K562 (cell line): Measurements from ENCODE around the gene ZNF701. TPM values are rescaled to one million over a fixed set of nuclear protein-coding genes. Genes with fewer than 3 reads are reported as not detected.

Experiments used
- ATAC-seq: fragments of 200-7000 bp; cut with Tn5 transposase; 3 replicates; pipeline ENCODE4 v1.9.1; 2020; ENCODE audit warnings: moderate library complexity
- BruUV-seq: library from RNA; stranded (reverse); fragments of 400-500 nt; replicated peaks from 2 replicates; lab custom pipeline; 2021; lab: Mats Ljungman, UMichigan
- CTCF ChIA-PET: fragments of 300-600 bp; formaldehyde crosslinking; extraction: SDS; loops from one replicate; lab custom pipeline; 2021; ENCODE audit warnings: low intra/inter-chr PET ratio; lab: Yijun Ruan, JAX
- POLR2A ChIA-PET: fragments of 300-600, 350-650 bp; sonication (Branson Sonifier 250); formaldehyde crosslinking; extraction: SDS; loops from one replicate; lab custom pipeline; 2021; ENCODE audit warnings: antibody characterized with exemption, inconsistent platforms; lab: Yijun Ruan, JAX
- DNase-seq, 4 experiments: peaks; one replicate each; pipeline versions ENCODE4 v3.0.0 to v3.0.0-alpha.2; 2011 to 2018; ENCODE audit warnings: low spot score in 3 of 4, mixed read lengths in 3 of 4; ENCODE audit errors: extremely low read depth in 1 of 4
- FAIRE-seq: peaks from 2 replicates; lab custom pipeline; 2011; peaks lifted over from hg19 to GRCh38; lab: Jason Lieb, UNC
- H2AFZ ChIP-seq: 2 replicates; pipeline ENCODE4 v1.6.0; 2011; ENCODE audit warnings: low read depth, low read length, control low read depth, inconsistent platforms
- H3K27ac ChIP-seq: fragments of 200-600 bp; 3 replicates; pipeline ENCODE4 v1.8.0; 2011; ENCODE audit warnings: low read depth, mild to moderate bottlenecking, control low read depth, inconsistent platforms, low read length, moderate library complexity, mixed read lengths; ENCODE audit errors: extremely low read depth
- H3K27me3 ChIP-seq, 2 experiments: fragments of 300-600 bp in 1 of 2; 2 replicates in 1 of 2; 3 replicates in 1 of 2; pipeline versions ENCODE4 v1.6.0 to v1.8.0; 2011; ENCODE audit warnings: inconsistent platforms in 2 of 2, low read length in 2 of 2, mild to moderate bottlenecking in 1 of 2, mixed read lengths in 1 of 2, moderate library complexity in 1 of 2; ENCODE audit not compliant: control insufficient read depth in 2 of 2, insufficient read depth in 2 of 2
- H3K36me3 ChIP-seq: fragments of 300-600 bp; 3 replicates; pipeline ENCODE4 v1.8.0; 2011; ENCODE audit warnings: mild to moderate bottlenecking, low read length, inconsistent platforms; ENCODE audit not compliant: control insufficient read depth, insufficient read depth
- H3K4me1 ChIP-seq, 2 experiments: fragments of 200-600 bp in 1 of 2; replicated peaks in 1 of 2; 2 replicates in 1 of 2; 3 replicates in 1 of 2; pipeline versions ENCODE4 v1.5.1 to v1.8.0; 2011; ENCODE audit warnings: inconsistent platforms in 2 of 2, low read length in 2 of 2, mild to moderate bottlenecking in 1 of 2, mixed read lengths in 1 of 2, moderate library complexity in 1 of 2; ENCODE audit not compliant: control insufficient read depth in 2 of 2, insufficient read depth in 2 of 2
- H3K4me2 ChIP-seq: 2 replicates; pipeline ENCODE4 v1.6.1; 2011; ENCODE audit warnings: low read length, control low read depth, inconsistent platforms, mixed read lengths; ENCODE audit not compliant: insufficient read depth
- H3K4me3 ChIP-seq: fragments of 200-600 bp; sonication (generic), shearing (Covaris generic); 2 replicates; pipeline ENCODE4 v1.5.1; 2016; ENCODE audit warnings: control low read depth, inconsistent platforms
- H3K79me2 ChIP-seq: fragments of 200-600 bp; 3 replicates; pipeline ENCODE4 v1.8.0; 2011; ENCODE audit warnings: low read length, inconsistent platforms; ENCODE audit not compliant: control insufficient read depth, insufficient read depth
- H3K9ac ChIP-seq, 2 experiments: 2 replicates each; pipeline versions ENCODE4 v1.6.0 to v1.6.1; 2011; ENCODE audit warnings: low read depth in 2 of 2, low read length in 2 of 2, control low read depth in 1 of 2, inconsistent platforms in 1 of 2, mild to moderate bottlenecking in 1 of 2, mixed read lengths in 1 of 2; ENCODE audit not compliant: insufficient read depth in 1 of 2
- H3K9me1 ChIP-seq: one replicate; pipeline ENCODE4 v1.6.0; 2011; ENCODE audit warnings: inconsistent platforms, mild to moderate bottlenecking, low read length, moderate library complexity; ENCODE audit not compliant: control insufficient read depth, insufficient read depth
- H3K9me3 ChIP-seq: replicated peaks from 2 replicates; pipeline ENCODE4 v1.5.1; 2011; ENCODE audit warnings: low read depth, low read length, inconsistent platforms; ENCODE audit not compliant: control insufficient read depth, insufficient read depth
- H4K20me1 ChIP-seq: replicated peaks from 2 replicates; pipeline ENCODE4 v1.6.1; 2011; ENCODE audit warnings: low read length, inconsistent platforms, mixed read lengths; ENCODE audit not compliant: control insufficient read depth, insufficient read depth
- CBX3 ChIP-seq, 2 experiments: IDR thresholded peaks; 1 replicate in 1 of 2; 2 replicates in 1 of 2; pipeline ENCODE4 v1.6.1; 2012; ENCODE audit warnings: inconsistent platforms in 2 of 2, low read length in 2 of 2, borderline replicate concordance in 1 of 2, control low read depth in 1 of 2
- CTBP1 ChIP-seq: fragments of 450-650 bp; IDR thresholded peaks from 2 replicates; pipeline ENCODE4 v1.6.1; 2016; ENCODE audit warnings: borderline replicate concordance
- E2F1 ChIP-seq: sonication (generic); formaldehyde crosslinking; IDR thresholded peaks from 2 replicates; pipeline ENCODE4 v1.8.1; 2023; ENCODE audit warnings: mild to moderate bottlenecking, missing genetic modification reagents, moderate library complexity
- FOSL1 ChIP-seq: fragments of 200-800 bp; sonication (Bioruptor generic); conservative IDR thresholded peaks from 2 replicates; pipeline ENCODE4 v1.6.1; 2016; ENCODE audit warnings: missing genetic modification characterization, missing compliant biosample characterization
- HINFP ChIP-seq: fragments of 450-650 bp; conservative IDR thresholded peaks from 2 replicates; pipeline ENCODE4 v1.6.1; 2016; ENCODE audit warnings: missing genetic modification characterization, low read depth, mild to moderate bottlenecking, control low read depth, missing compliant biosample characterization
- KLF13 ChIP-seq: fragments of 450-650 bp; IDR thresholded peaks from 2 replicates; pipeline ENCODE4 v1.6.1; 2016; ENCODE audit warnings: missing genetic modification characterization, low read depth, mild to moderate bottlenecking, missing compliant biosample characterization, moderate library complexity, borderline replicate concordance
- MLLT1 ChIP-seq, 2 experiments: fragments of 450-650 bp; IDR thresholded peaks; 2 replicates each; pipeline ENCODE4 v1.6.1; 2016
- MTF1 ChIP-seq: fragments of 250-450 bp; sonication (Bioruptor Pico); IDR thresholded peaks from 2 replicates; pipeline ENCODE4 v1.9.0; 2021; ENCODE audit warnings: moderate library complexity, mild to moderate bottlenecking, inconsistent platforms, borderline replicate concordance
- NCOA6 ChIP-seq: fragments of 450-650 bp; IDR thresholded peaks from 2 replicates; pipeline ENCODE4 v1.6.1; 2017; ENCODE audit warnings: mild to moderate bottlenecking
- POLR2B ChIP-seq: fragments of 450-650 bp; IDR thresholded peaks from 2 replicates; pipeline ENCODE4 v1.6.1; 2018; ENCODE audit warnings: low read depth; ENCODE audit not compliant: partially characterized antibody
- RFX7 ChIP-seq: fragments of 250-450 bp; sonication (Bioruptor Pico); IDR thresholded peaks from 2 replicates; pipeline ENCODE4 v1.5.1; 2021; ENCODE audit warnings: mild to moderate bottlenecking
- STAT5A ChIP-seq: IDR thresholded peaks from 2 replicates; pipeline ENCODE4 v1.6.1; 2012; ENCODE audit warnings: low read length, inconsistent platforms, borderline replicate concordance
- ZBTB17 ChIP-seq: fragments of 450-650 bp; formaldehyde crosslinking; IDR thresholded peaks from 2 replicates; pipeline ENCODE4 v1.4.0; 2020; ENCODE audit warnings: mild to moderate bottlenecking
- ZKSCAN1 ChIP-seq: fragments of 150-350 bp; IDR thresholded peaks from 2 replicates; pipeline ENCODE4 v1.6.1; 2016; ENCODE audit warnings: low read depth, low read length
- ZNF398 ChIP-seq: fragments of 250-450 bp; sonication (Bioruptor Pico); IDR thresholded peaks from 2 replicates; pipeline ENCODE4 v1.8.0; 2021; ENCODE audit warnings: moderate library complexity, mild to moderate bottlenecking, inconsistent platforms
- ZNF766 ChIP-seq: fragments of 200-800 bp; sonication (Bioruptor generic); conservative IDR thresholded peaks from 2 replicates; pipeline ENCODE4 v1.6.1; 2016; ENCODE audit warnings: missing genetic modification characterization, missing compliant biosample characterization
- WGBS: fragments of 100-300 bp; shearing (Covaris generic); methylation state at CpG from one replicate; pipeline ENCODE4 v1.1.6; 2016; ENCODE audit warnings: low coverage, mixed read lengths; ENCODE audit not compliant: insufficient coverage; ENCODE audit errors: missing lambda C conversion rate; 5-methylcytosine and 5-hydroxymethylcytosine counted together
- in situ Hi-C: fragments of 300-500 bp; cut with MboI; formaldehyde crosslinking; loops from 4 replicates; pipeline ENCODE4 v1.15.0; 2018; ENCODE audit warnings: inconsistent platforms, mixed read lengths
- intact Hi-C: fragments of 100-400 bp; cut with micrococcal nuclease; formaldehyde crosslinking; loops from 2 replicates; pipeline ENCODE4 v1.14.2; 2022
- polyA plus RNA-seq, 8 experiments: library from polyadenylated mRNA; depleted of rRNA in 4 of 8; stranded (reverse) in 5 of 8; unstranded in 3 of 8; fragments of >200 nt; fragmentation: Nextera tagmentation in 2 of 8; fragmentation: Illumina TruSeq in 1 of 8; extraction: Ambion mirVana in 2 of 8; extraction: Trizol in 1 of 8; gene quantifications; 2 replicates each; pipeline versions ENCODE4 v1.2.1 to v1.2.3, GENCODE V29; 2011 to 2014; ENCODE audit warnings: inconsistent platforms in 1 of 8, missing spikeins in 1 of 8
- total RNA-seq, 7 experiments: library from RNA; depleted of rRNA in 6 of 7; stranded (reverse); fragments of >200 nt in 6 of 7; fragmentation: Illumina TruSeq in 2 of 7; extraction: Trizol in 2 of 7; gene quantifications; 2 replicates each; pipeline versions ENCODE4 v1.2.1 to v1.2.3, GENCODE V29; 2011 to 2021; ENCODE audit warnings: low replicate concordance in 1 of 7

The ZNF701 gene
- total and polyA plus RNA-seq, 9 of the 15 experiments (the other 6 are each of a cell fraction or from before 2014, with no cell fraction given): 5.3 to 15.9 (median 10.1) TPM

- ChIA-PET POLR2A (no interaction called here), CTCF (no interaction called here)
- no TSS peak for BruUV-seq
- Histone ChIP-seq H3K4me2 (no peak overlapping the region), H2AFZ (no peak overlapping the region), H3K4me3 (no peak overlapping the region), H3K9ac (no peak overlapping the region), H3K4me1 (no peaks in the 10 kb centered on the region; a peak in 1 of 5 replicates), H3K27ac (no peak overlapping the region), H3K9me1 (no peaks in the 10 kb centered on the region), H3K79me2 (0 out of 3 replicates have a peak, but pooled peaks cover 6% of the 10 kb centered on the region), H3K9me3 (no peaks in the 10 kb centered on the region), H4K20me1 (no peaks in the 10 kb centered on the region), H3K27me3 (no peaks in the 10 kb centered on the region), H3K36me3 (peaks cover 40% of the 10 kb centered on the region; the same call in 1 of the 3 replicates)
- DNase-seq: no peak
- in situ Hi-C loops: no loop called here
- intact Hi-C loops: no loop called here
- ATAC-seq: no peak
- WGBS: 83% methylated on average over 8 of the region's 8 CpGs
- FAIRE-seq: no peak
- TF ChIP-seq CBX3 (IDR thresholded peaks at IDR 0.05; ENCODE audit: borderline replicate concordance in 1 of 2, low read length in 2 of 2) (no peak), CTBP1 (no peak), POLR2B (no peak), HINFP (tag) (no peak), ZKSCAN1 (no peak), ZBTB17 (CRISPR knock-in tag) (no peak), MTF1 (no peak), E2F1 (CRISPR knock-in tag) (no peak), MLLT1 (IDR thresholded peaks at IDR 0.05) (no peak), RFX7 (CRISPR knock-in tag) (no peak), NCOA6 (no peak), STAT5A (no peak), KLF13 (no peak), ZNF766 (CRISPR knock-in tag) (no peak), FOSL1 (tag) (no peak), ZNF398 (CRISPR knock-in tag) (no peak)
Observed at GRCh38 chr19:52542984-52543664, 27.0 kb upstream of the ZNF701 start.
